Activated CD8-positive, alpha-beta T cell treated with anti-CD3 and anti-CD28 coated beads for 36 hours (primary cell): ENCODE results near the gene NSMCE1. TPM values are rescaled to one million over a fixed set of nuclear protein-coding genes. Genes with fewer than 3 reads are reported as not detected.

Source experiments
- ATAC-seq: fragments of 200-7000 bp; cut with Tn5 transposase; one replicate; pipeline ENCODE4 v1.10.0; 2021; ENCODE audit warnings: mild to moderate bottlenecking, moderate library complexity
- CTCF ChIA-PET: fragments of 350-600 bp; sonication (Branson Sonifier 250); formaldehyde crosslinking; loops from one replicate; lab custom pipeline; 2021; ENCODE audit warnings: antibody characterized with exemption; lab: Charles Lee
- POLR2A ChIA-PET: fragments of 350-600 bp; sonication (Branson Sonifier 250); formaldehyde crosslinking; loops from one replicate; lab custom pipeline; 2021; ENCODE audit warnings: antibody characterized with exemption; lab: Charles Lee
- DNase-seq: peaks from one replicate; pipeline ENCODE4 v3.0.0-alpha.2; 2020
- H3K27ac Mint-ChIP-seq: one replicate; pipeline ENCODE4 v1.8.0; 2021; ENCODE audit warnings: mild to moderate bottlenecking, mixed read lengths
- H3K27me3 Mint-ChIP-seq: one replicate; pipeline ENCODE4 v1.8.0; 2021; ENCODE audit warnings: mixed read lengths
- H3K36me3 Mint-ChIP-seq: one replicate; pipeline ENCODE4 v1.8.0; 2021; ENCODE audit warnings: low read depth, mixed read lengths
- H3K4me1 Mint-ChIP-seq: one replicate; pipeline ENCODE4 v1.8.0; 2021; ENCODE audit warnings: low read depth, mixed read lengths
- H3K4me3 Mint-ChIP-seq: one replicate; pipeline ENCODE4 v1.8.0; 2021; ENCODE audit warnings: mild to moderate bottlenecking, moderate library complexity, mixed read lengths
- H3K9me3 Mint-ChIP-seq: one replicate; pipeline ENCODE4 v1.8.0; 2021; ENCODE audit warnings: mixed read lengths
- intact Hi-C: fragments of 100-400 bp; cut with micrococcal nuclease; formaldehyde crosslinking; loops from one replicate; pipeline ENCODE4 v1.10.0; 2022
- total RNA-seq, 2 experiments: library from RNA; stranded (reverse); gene quantifications; one replicate each; pipeline ENCODE4 v1.2.3, GENCODE V29; 2021
- TF ChIP-seq, protein P1 (sequence below): fragments of 200-600 bp; IDR thresholded peaks from one replicate; pipeline ENCODE4 v1.8.0; 2022; ENCODE audit warnings: antibody characterized with exemption, mild to moderate bottlenecking

The NSMCE1 gene
- total RNA-seq, 2 experiments from 2014 or later, result 150 to 156 TPM

DNA sequence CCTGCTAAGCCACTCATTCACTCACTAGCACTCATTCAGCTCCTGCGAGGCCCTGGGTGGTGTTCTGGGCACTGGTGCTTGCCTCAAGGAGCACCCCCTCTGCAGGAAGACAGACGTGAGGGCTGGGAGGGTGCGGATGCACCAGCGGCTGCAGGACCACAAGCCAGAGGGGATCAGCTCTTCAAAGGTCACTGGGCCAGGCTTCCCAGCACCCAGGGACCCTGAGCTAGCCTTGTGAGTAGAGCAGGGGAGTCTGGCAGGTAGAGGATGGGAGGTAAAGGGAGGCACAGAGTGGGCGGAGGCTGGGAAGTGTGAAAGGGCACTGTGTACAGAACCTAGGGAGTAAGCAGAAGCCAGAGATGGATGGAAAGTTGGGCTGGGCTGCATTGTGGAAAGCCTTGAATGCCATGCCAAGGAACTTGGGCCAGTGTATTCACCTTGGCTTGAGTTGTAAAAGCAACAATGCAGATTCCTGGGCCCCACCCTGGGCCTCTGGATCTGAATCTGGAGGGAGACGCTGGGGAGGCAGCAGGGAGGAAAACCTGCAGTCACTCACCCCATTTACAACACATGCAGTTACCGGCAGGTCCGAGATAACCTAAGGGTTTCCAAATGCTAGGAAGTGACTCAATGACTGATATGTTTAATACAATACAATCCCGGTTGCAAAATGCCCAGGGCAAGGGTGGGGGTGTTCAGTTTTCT is 46.9 kb upstream of the NSMCE1 start:
- Mint-ChIP-seq H3K27ac (peak overlapping the region; percentile 98), H3K4me3 (peak overlapping the region; percentile 89), H3K9me3 (no peaks in the 10 kb centered on the region), H3K4me1 (peaks cover 43% of the 10 kb centered on the region), H3K36me3 (peaks cover 61% of the 10 kb centered on the region), H3K27me3 (no peaks in the 10 kb centered on the region)
- DNase-seq, result peak; percentile 82
- peak; percentile 31 for ATAC-seq
- CTCF ChIA-PET, result interaction anchor here (0.9 to 9.7 kb wide), 8 partner anchors 42 to 161 kb away, joined by 3 to 203 read pairs (median 6); no protein-coding TSS in a partner anchor
- TF ChIP-seq, protein P1, sequence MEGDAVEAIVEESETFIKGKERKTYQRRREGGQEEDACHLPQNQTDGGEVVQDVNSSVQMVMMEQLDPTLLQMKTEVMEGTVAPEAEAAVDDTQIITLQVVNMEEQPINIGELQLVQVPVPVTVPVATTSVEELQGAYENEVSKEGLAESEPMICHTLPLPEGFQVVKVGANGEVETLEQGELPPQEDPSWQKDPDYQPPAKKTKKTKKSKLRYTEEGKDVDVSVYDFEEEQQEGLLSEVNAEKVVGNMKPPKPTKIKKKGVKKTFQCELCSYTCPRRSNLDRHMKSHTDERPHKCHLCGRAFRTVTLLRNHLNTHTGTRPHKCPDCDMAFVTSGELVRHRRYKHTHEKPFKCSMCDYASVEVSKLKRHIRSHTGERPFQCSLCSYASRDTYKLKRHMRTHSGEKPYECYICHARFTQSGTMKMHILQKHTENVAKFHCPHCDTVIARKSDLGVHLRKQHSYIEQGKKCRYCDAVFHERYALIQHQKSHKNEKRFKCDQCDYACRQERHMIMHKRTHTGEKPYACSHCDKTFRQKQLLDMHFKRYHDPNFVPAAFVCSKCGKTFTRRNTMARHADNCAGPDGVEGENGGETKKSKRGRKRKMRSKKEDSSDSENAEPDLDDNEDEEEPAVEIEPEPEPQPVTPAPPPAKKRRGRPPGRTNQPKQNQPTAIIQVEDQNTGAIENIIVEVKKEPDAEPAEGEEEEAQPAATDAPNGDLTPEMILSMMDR, result peak; percentile 38
- intact Hi-C loops, result loop anchor here (1.0 to 5.0 kb wide), 2 partner anchors 43 to 78 kb away; no protein-coding TSS in a partner anchor
- POLR2A ChIA-PET, result interaction anchor here (0.7 to 13.3 kb wide), 15 partner anchors 12 to 116 kb away, joined by 3 to 257 read pairs (median 26); partner anchors contain the start of genes IL21R and NSMCE1

GRCh38 chr16:27314986-27315332 is 46.4 kb upstream of the NSMCE1 start:
- Mint-ChIP-seq H3K27me3 (no peaks in the 10 kb centered on the region), H3K4me3 (peak overlapping the region; percentile 89), H3K27ac (peak overlapping the region; percentile 98), H3K36me3 (peaks cover 57% of the 10 kb centered on the region), H3K9me3 (no peaks in the 10 kb centered on the region), H3K4me1 (peaks cover 39% of the 10 kb centered on the region)
- TF ChIP-seq, protein P1, result no peak
- CTCF ChIA-PET, result interaction anchor here (1.0 to 9.7 kb wide), 6 partner anchors 41 to 160 kb away, joined by 3 to 203 read pairs (median 8); no protein-coding TSS in a partner anchor
- POLR2A ChIA-PET, result interaction anchor here (0.7 to 13.3 kb wide), 13 partner anchors 12 to 115 kb away, joined by 3 to 257 read pairs (median 29); partner anchors contain the start of genes IL21R and NSMCE1
- DNase-seq, result no peak
- ATAC-seq, result no peak
- intact Hi-C loops, result loop anchor here (1.0 to 5.0 kb wide), 2 partner anchors 43 to 78 kb away; no protein-coding TSS in a partner anchor

- no peaks in the 10 kb centered on the region for H3K9me3 Mint-ChIP-seq
- intact Hi-C loops, result no loop called here
- ChIA-PET POLR2A (interaction anchor here (0.7 to 13.3 kb wide), 7 partner anchors 11 to 90 kb away, joined by 3 to 257 read pairs (median 68); partner anchors contain the start of genes IL21R and NSMCE1), CTCF (interaction anchor here (9.7 kb wide), 1 partner anchor 80 kb away, joined by 203 read pairs; no protein-coding TSS in a partner anchor)
- peaks cover 50% of the 10 kb centered on the region for H3K36me3 Mint-ChIP-seq
- H3K27ac Mint-ChIP-seq, result peak overlapping the region; percentile 98
- DNase-seq (peak; percentile 92), ATAC-seq (peak; percentile 37)
- peaks cover 32% of the 10 kb centered on the region for H3K4me1 Mint-ChIP-seq
- peak overlapping the region; percentile 89 for H3K4me3 Mint-ChIP-seq
- TF ChIP-seq, protein P1, result no peak
- H3K27me3 Mint-ChIP-seq, result no peaks in the 10 kb centered on the region
Measured at GRCh38 chr16:27314161-27314723, 45.7 kb upstream of the NSMCE1 start.

GRCh38 chr16:27313422-27314160 is 45.0 kb upstream of the NSMCE1 start, which contains the start of gene IL4R:
IL4R (plus strand) TSS chr16:27313974; CDS start chr16:27340204, 26,230 bp downstream.
- Mint-ChIP-seq H3K36me3 (peaks cover 43% of the 10 kb centered on the region), H3K4me3 (peak within 1 kb of the TSS; percentile 89), H3K9me3 (peaks cover 1% of the 10 kb centered on the region), H3K27ac (peak within 1 kb of the TSS; percentile 98), H3K27me3 (no peaks in the 10 kb centered on the region), H3K4me1 (peaks cover 26% of the 10 kb centered on the region)
- DNase-seq, result peak; percentile 91
- CTCF ChIA-PET, result interaction anchor here (1.2 kb wide), 1 partner anchor 10 kb away, joined by 6 read pairs; no protein-coding TSS in a partner anchor
- POLR2A ChIA-PET, result interaction anchor here (0.9 to 13.3 kb wide), 6 partner anchors 10 to 91 kb away, joined by 3 to 257 read pairs (median 58); partner anchors contain the start of genes IL21R and NSMCE1
- TF ChIP-seq, protein P1, result no peak
- peak; percentile 10 for ATAC-seq
- intact Hi-C loops, result no loop called here
